ENCODE results near the gene FGF1. TPM values are rescaled to one million over a fixed set of nuclear protein-coding genes. Genes with fewer than 3 reads are reported as not detected.

FGF1 gene
- total RNA-seq, 1 donor from 2014 or later = 0.07 TPM

DNA sequence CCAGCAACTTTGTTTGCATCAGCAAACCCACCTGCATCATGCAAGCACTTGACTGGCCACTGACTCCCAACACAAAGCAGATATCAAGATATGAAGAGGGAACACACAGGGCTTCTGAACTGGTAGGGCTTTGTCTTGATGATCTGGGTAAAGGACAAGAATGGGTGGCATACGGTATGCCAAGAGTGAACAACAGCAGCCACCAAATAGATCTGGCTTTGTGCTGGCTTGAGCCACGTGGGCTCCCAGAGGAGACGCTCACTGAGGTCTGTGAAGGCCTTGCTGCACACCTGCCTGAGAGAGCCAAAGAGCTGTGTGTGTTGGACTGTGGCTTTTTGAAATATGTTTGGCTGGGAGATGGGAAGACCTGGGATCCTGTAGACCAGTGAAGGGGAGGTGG lies 43.5 kb downstream of the FGF1 start:
- no peaks in the 10 kb centered on the region for H3K36me3 Mint-ChIP-seq
- TF ChIP-seq, protein P1, sequence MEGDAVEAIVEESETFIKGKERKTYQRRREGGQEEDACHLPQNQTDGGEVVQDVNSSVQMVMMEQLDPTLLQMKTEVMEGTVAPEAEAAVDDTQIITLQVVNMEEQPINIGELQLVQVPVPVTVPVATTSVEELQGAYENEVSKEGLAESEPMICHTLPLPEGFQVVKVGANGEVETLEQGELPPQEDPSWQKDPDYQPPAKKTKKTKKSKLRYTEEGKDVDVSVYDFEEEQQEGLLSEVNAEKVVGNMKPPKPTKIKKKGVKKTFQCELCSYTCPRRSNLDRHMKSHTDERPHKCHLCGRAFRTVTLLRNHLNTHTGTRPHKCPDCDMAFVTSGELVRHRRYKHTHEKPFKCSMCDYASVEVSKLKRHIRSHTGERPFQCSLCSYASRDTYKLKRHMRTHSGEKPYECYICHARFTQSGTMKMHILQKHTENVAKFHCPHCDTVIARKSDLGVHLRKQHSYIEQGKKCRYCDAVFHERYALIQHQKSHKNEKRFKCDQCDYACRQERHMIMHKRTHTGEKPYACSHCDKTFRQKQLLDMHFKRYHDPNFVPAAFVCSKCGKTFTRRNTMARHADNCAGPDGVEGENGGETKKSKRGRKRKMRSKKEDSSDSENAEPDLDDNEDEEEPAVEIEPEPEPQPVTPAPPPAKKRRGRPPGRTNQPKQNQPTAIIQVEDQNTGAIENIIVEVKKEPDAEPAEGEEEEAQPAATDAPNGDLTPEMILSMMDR (IDR thresholded peaks at IDR 0.05; ENCODE audit: unreplicated experiment) = no peak

DNA sequence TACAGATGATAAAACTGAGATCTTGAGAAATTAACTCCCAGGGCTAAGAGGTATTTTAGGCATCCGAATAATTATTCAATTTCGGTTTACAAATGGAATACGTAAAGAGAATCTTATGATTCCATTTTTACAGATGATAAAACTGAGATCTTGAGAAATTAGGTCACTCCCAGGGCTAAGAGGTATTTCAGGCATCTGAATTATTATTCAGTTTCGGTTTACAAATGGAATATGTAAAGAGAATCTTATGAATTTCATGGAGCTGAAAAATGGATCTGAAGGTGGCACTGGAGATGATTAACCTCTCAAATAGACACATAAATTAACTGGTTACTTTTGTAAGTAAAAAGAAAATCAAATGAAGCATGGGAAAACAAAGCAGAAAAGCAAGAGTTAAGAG lies 44.2 kb downstream of the FGF1 start:
- peaks cover 16% of the 10 kb centered on the region for H3K4me1 Mint-ChIP-seq
- peaks cover 2% of the 10 kb centered on the region for H3K27me3 Mint-ChIP-seq (ENCODE audit: low read depth)
- no peaks in the 10 kb centered on the region for H3K36me3 Mint-ChIP-seq
- no peak overlapping the region for H3K27ac Mint-ChIP-seq
- no peak for DNase-seq (ENCODE audit: low spot score in 2 of 2, unreplicated experiment in 2 of 2)
- H3K4me3 Mint-ChIP-seq = no peak overlapping the region
- TF ChIP-seq, protein P1 (IDR thresholded peaks at IDR 0.05; ENCODE audit: unreplicated experiment) = no peak
- no peaks in the 10 kb centered on the region for H3K9me3 Mint-ChIP-seq

More for the DNA sequence above, 43.5 kb downstream of the FGF1 start:
- Mint-ChIP-seq H3K4me1 (peaks cover 15% of the 10 kb centered on the region), H3K27ac (no peak overlapping the region), H3K4me3 (no peak overlapping the region), H3K27me3 (ENCODE audit: low read depth) (peaks cover 2% of the 10 kb centered on the region), H3K9me3 (no peaks in the 10 kb centered on the region)
- DNase-seq (ENCODE audit: low spot score in 2 of 2, unreplicated experiment in 2 of 2) = no peak

DNA sequence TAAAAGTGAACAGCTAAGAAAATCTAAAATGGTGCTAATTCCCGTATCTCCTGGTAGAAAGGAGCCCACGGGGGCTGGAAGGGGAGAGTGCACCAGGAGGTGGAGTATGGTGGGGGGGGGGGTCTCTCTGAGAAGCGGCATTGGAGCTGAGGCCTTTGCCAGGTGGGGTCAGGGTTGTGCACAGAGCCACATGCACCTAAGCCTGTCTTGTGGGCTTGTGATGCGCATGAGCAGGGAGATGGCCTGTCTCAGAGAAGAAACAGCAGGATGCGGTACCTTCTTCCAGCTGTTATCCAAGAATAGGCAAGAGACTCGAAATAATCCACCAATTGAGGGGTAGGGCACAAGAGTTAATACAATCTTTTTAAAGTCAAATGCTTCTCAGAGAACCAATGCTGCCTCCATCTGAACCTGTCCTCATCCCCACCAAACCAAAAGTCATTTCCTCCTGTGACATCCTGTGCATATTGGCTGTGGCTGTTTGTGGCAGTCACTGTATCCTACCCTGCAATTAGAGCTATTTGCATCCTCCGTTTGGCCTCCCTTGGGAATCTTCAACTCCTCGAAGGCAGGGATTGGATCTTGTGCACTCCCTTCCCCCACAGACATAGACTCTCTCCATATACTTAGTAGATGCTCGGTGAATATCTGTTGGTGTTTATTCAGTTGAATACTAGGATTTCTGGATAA lies 45.4 kb downstream of the FGF1 start:
- no peak for DNase-seq (ENCODE audit: low spot score in 2 of 2, unreplicated experiment in 2 of 2)
- no peaks in the 10 kb centered on the region for H3K36me3 Mint-ChIP-seq
- no peak overlapping the region for H3K4me3 Mint-ChIP-seq
- TF ChIP-seq, protein P1 (IDR thresholded peaks at IDR 0.05; ENCODE audit: unreplicated experiment) = no peak
- H3K4me1 Mint-ChIP-seq = peaks cover 28% of the 10 kb centered on the region
- H3K9me3 Mint-ChIP-seq = no peaks in the 10 kb centered on the region
- H3K27ac Mint-ChIP-seq = no peak overlapping the region
- no peaks in the 10 kb centered on the region for H3K27me3 Mint-ChIP-seq (ENCODE audit: low read depth)

GRCh38 chr5:142639455-142639854 lies 46.4 kb downstream of the FGF1 start:
- Mint-ChIP-seq H3K36me3 (no peaks in the 10 kb centered on the region), H3K4me3 (no peak overlapping the region), H3K27me3 (ENCODE audit: low read depth) (no peaks in the 10 kb centered on the region), H3K9me3 (no peaks in the 10 kb centered on the region), H3K4me1 (peaks cover 23% of the 10 kb centered on the region), H3K27ac (no peak overlapping the region)
- TF ChIP-seq, protein P1 (IDR thresholded peaks at IDR 0.05; ENCODE audit: unreplicated experiment) = no peak
- DNase-seq (ENCODE audit: low spot score in 2 of 2, unreplicated experiment in 2 of 2) = no peak

DNA sequence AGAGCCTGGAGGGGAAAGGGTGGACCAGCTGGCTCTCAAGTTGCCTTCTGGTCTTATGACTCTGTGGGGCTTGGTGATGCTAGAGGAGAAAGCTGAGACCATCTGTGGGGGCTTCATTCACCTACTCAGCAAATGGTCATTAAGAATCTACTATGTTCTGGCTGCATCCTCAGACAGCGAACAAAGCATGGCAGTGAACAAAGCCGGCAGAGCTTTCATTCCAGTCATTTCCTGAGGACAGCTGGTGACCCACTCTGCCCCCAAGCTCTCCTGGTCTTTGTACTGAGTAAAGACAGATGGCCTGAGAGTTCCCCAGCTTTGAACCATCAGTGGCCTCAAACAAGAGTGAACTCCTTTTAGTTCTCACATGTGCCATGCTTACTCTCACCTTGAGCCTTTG lies 48.0 kb downstream of the FGF1 start:
- Mint-ChIP-seq H3K27me3 (ENCODE audit: low read depth) (no peaks in the 10 kb centered on the region), H3K36me3 (peaks cover 4% of the 10 kb centered on the region), H3K9me3 (no peaks in the 10 kb centered on the region), H3K4me3 (no peak overlapping the region), H3K4me1 (peaks cover 15% of the 10 kb centered on the region), H3K27ac (no peak overlapping the region)
- TF ChIP-seq, protein P1 (IDR thresholded peaks at IDR 0.05; ENCODE audit: unreplicated experiment) = no peak
- DNase-seq (ENCODE audit: low spot score in 2 of 2, unreplicated experiment in 2 of 2) = no peak

All from mesothelial cell of epicardium (in vitro differentiated cells).